Neural crest cell (in vitro differentiated cells): ENCODE data around the gene SEPTIN8. TPM values are rescaled to one million over a fixed set of nuclear protein-coding genes. Genes with fewer than 3 reads are reported as not detected.

ENCODE experiments used
- DNase-seq: peaks from one replicate; pipeline ENCODE4 v3.0.0; 2021; ENCODE audit warnings: low read depth, mixed read lengths, low spot score
- H3K27ac Mint-ChIP-seq: one replicate; pipeline ENCODE4 v1.8.0; 2021; ENCODE audit warnings: mild to moderate bottlenecking, mixed read lengths; ENCODE audit not compliant: unreplicated experiment
- H3K27me3 Mint-ChIP-seq: 2 replicates; pipeline ENCODE4 v1.8.0; 2021; ENCODE audit warnings: low read depth, mild to moderate bottlenecking, mixed read lengths
- H3K36me3 Mint-ChIP-seq: 2 replicates; pipeline ENCODE4 v1.8.0; 2021; ENCODE audit warnings: low read depth, mild to moderate bottlenecking, mixed read lengths
- H3K4me1 Mint-ChIP-seq: 2 replicates; pipeline ENCODE4 v1.8.0; 2021; ENCODE audit warnings: mixed read lengths
- H3K4me3 Mint-ChIP-seq: one replicate; pipeline ENCODE4 v1.8.0; 2021; ENCODE audit warnings: mild to moderate bottlenecking, mixed read lengths
- H3K9me3 Mint-ChIP-seq: 2 replicates; pipeline ENCODE4 v1.8.0; 2021; ENCODE audit warnings: mixed read lengths
- total RNA-seq: library from RNA; stranded (reverse); gene quantifications from 2 replicates; pipeline ENCODE4 v1.2.1, GENCODE V29; 2021
- TF ChIP-seq, protein P1 (sequence below): fragments of 200-600 bp; sonication (generic); conservative IDR thresholded peaks from 2 replicates; pipeline ENCODE4 v1.5.0; 2021; ENCODE audit warnings: antibody characterized with exemption, mild to moderate bottlenecking

Gene SEPTIN8
- total RNA-seq, 1 donor from 2014 or later: 71.1 TPM

DNA sequence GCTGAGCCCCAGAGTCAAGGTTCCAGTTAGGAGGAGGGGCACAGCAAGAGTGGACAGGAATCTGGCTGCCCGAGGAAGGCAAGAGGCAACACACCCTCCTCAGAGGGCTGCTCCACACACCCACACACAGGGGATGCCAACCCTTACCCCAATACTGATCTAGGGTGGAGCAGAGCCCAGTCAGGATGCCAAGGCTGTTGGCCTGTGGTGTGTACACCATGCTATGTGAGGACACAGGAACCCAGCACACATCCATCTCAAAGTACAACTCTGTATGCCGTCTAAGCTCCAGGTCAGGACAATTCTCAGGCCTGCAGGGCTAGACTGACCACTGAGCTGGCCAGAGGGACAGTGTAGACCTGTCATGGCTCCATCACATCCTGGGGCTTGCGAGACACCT is 2.6 kb downstream of the SEPTIN8 start:
- Mint-ChIP-seq H3K4me3 (peak overlapping the region; percentile 74), H3K36me3 (no peaks in the 10 kb centered on the region), H3K4me1 (peaks cover 32% of the 10 kb centered on the region), H3K9me3 (no peaks in the 10 kb centered on the region), H3K27me3 (peaks cover 15% of the 10 kb centered on the region), H3K27ac (no peak overlapping the region)
- TF ChIP-seq, protein P1, sequence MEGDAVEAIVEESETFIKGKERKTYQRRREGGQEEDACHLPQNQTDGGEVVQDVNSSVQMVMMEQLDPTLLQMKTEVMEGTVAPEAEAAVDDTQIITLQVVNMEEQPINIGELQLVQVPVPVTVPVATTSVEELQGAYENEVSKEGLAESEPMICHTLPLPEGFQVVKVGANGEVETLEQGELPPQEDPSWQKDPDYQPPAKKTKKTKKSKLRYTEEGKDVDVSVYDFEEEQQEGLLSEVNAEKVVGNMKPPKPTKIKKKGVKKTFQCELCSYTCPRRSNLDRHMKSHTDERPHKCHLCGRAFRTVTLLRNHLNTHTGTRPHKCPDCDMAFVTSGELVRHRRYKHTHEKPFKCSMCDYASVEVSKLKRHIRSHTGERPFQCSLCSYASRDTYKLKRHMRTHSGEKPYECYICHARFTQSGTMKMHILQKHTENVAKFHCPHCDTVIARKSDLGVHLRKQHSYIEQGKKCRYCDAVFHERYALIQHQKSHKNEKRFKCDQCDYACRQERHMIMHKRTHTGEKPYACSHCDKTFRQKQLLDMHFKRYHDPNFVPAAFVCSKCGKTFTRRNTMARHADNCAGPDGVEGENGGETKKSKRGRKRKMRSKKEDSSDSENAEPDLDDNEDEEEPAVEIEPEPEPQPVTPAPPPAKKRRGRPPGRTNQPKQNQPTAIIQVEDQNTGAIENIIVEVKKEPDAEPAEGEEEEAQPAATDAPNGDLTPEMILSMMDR: no peak
- no peak for DNase-seq

DNA sequence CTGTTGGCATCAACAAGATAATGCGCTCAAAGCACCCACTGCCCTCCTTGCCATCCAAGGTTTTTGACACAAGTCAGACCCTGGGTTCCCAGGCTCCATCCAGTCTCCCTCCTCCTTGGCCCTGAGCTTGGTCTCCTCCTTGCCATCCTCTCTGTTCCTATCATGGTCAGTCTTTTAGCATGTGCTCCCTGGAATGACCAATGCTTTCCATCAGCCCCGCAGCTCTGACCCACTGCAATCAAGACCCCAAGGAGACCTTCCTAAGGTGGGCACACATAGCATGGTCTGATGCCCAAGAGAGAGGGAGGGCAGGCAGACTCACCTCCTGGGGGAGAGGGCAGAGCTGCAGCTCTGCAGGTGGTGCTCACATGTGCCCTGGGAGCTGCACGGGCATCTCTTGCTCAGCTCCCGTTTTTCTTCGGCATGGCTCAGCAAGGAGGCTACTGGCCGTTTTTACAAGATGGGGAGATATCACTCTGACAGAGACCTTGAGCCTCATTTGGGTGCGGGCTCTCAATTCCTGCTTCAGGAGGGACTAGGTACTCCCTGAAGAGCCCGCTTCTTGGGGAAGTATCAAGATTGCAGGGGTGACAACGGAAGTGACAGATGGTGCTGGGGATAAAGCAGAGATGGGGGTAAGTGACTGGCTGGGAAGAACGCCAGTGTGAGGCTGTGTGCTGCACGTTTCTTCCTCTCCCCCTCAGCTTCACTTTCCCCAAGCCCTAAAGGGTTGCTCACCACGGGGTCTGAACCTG is 3.3 kb downstream of the SEPTIN8 start:
- no peak overlapping the region for H3K27ac Mint-ChIP-seq
- no peak for DNase-seq

DNA sequence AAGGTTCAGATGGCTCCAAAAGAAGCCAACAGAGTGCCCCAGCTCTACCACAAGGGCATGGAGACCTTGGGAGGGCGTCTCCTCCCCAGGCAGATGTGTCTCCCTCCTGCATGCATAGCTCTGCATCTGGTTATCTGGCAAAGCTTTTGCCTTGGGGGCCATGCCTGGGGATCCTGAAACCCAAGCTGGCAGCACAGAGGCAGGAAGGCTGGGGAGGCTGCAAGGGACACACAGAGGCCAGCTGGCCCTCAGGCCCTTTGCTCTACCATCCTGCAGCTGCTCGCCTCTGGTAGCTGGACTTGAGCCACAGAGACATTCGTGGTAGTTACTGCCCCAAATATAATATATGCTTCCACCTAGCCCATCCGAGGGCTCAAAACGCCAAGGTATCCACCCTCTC is 3.9 kb downstream of the SEPTIN8 start:
- no peak overlapping the region for H3K27ac Mint-ChIP-seq
- H3K36me3 Mint-ChIP-seq: no peaks in the 10 kb centered on the region
- H3K9me3 Mint-ChIP-seq: no peaks in the 10 kb centered on the region
- TF ChIP-seq, protein P1: no peak
- H3K4me3 Mint-ChIP-seq: no peak overlapping the region
- no peak for DNase-seq
- peaks cover 28% of the 10 kb centered on the region for H3K4me1 Mint-ChIP-seq
- peaks cover 4% of the 10 kb centered on the region for H3K27me3 Mint-ChIP-seq

More for the DNA sequence above, 3.3 kb downstream of the SEPTIN8 start:
- Mint-ChIP-seq H3K36me3 (no peaks in the 10 kb centered on the region), H3K4me3 (peak overlapping the region; percentile 74), H3K4me1 (peaks cover 32% of the 10 kb centered on the region), H3K27me3 (peaks cover 9% of the 10 kb centered on the region), H3K9me3 (no peaks in the 10 kb centered on the region)
- TF ChIP-seq, protein P1: no peak

- Mint-ChIP-seq H3K27ac (peak overlapping the region; percentile 67), H3K4me3 (peak overlapping the region; percentile 31), H3K4me1 (peaks cover 23% of the 10 kb centered on the region), H3K36me3 (no peaks in the 10 kb centered on the region), H3K27me3 (no peaks in the 10 kb centered on the region), H3K9me3 (no peaks in the 10 kb centered on the region)
- TF ChIP-seq, protein P1: no peak
- DNase-seq: no peak
These were observed 4.6 kb downstream of the SEPTIN8 start for GRCh38 chr5:132772291-132773070.

DNA sequence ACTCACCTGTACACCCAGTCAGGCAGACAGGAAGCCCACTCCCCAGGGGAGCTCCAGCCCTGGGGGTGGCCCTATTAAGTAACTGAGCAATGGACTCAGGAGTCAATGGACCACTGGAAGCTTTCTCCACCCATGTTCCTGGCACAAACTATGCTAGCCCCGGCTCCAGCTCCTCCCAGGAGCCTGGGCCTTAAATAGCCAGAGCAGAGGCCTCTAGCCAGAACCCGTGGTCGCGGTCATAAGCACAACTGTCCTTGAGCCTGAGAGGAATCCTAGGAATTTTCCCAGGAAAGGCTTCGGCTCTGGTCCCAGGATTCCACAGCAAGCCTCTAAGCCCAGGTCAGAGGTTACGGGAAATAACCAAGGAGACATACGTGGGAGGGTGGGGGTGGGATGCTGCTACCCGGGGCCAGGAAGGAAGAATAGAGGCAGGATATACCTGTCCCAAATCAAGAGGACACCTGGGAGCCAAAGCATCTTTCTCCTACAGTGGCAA is 5.5 kb downstream of the SEPTIN8 start:
- no peaks in the 10 kb centered on the region for H3K27me3 Mint-ChIP-seq
- no peaks in the 10 kb centered on the region for H3K36me3 Mint-ChIP-seq
- peaks cover 23% of the 10 kb centered on the region for H3K4me1 Mint-ChIP-seq
- no peak for DNase-seq
- H3K27ac Mint-ChIP-seq: no peak overlapping the region
- no peak overlapping the region for H3K4me3 Mint-ChIP-seq
- TF ChIP-seq, protein P1: no peak
- H3K9me3 Mint-ChIP-seq: no peaks in the 10 kb centered on the region
